DMS153 treated with DMSO at 0.1 percent for 48 hours (cell line): ENCODE results near the gene BTBD6.
"Not testable (repeated sequence)": the region's sequence is repeated elsewhere in the genome, so short reads cannot be mapped to it uniquely, and the experiment has no call there.

Experiments
- DNase-seq: peaks from one replicate; lab custom pipeline; 2025; ENCODE audit not compliant: unreplicated experiment; lab: John Stamatoyannopoulos, UW

Gene BTBD6

DNA sequence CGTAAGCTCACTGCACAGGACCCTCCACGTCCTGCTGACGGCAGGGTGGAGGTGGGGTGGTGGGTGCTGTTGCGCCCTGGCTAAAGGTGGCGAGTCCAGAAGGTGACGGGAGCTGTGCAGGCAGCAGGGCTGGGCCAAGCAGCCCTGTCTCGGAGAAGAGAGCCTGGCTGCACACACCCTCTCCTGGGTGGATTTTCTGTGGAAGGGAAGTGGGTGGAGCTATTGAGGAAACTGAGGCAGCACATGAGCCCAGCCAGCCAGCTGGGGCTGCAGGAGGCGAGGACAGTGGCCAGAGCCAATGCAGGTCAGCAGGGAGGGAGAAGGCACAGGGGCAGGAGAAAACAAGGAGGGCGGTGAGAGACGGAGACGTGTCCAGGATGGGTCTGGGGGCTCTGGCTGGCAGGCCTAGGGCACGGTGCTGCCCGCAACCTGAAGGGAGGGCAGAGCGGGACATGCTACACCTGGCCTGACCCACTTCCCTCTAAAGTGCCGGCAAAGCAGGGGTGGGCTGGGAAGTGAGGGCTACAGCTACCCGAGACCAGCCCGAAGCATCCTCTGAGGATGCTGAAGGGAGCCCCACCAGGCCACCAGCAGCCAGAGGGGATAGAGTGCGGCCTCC, 20.5 kb downstream of the BTBD6 start:
- DNase-seq: no peak

DNA sequence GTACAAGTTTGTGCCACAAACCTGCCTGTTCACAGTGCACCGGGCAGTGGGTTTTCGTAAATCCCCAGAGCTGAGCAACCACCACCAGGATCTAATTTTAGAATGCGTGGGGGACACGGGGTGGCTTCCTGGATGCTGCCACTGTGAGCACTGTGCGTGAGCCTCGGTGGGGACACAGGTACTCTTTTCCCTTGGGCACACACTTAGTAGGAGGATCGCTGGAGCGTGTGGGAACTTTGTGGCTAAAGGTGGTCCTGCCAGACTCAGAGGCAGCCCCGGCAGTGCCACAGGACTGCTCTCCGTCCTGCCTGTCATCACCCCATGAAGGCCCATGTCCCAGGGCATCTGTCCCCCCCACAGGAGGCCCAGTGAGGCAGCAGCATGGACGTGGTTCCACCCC, 21.1 kb downstream of the BTBD6 start:
- DNase-seq: no peak

DNA sequence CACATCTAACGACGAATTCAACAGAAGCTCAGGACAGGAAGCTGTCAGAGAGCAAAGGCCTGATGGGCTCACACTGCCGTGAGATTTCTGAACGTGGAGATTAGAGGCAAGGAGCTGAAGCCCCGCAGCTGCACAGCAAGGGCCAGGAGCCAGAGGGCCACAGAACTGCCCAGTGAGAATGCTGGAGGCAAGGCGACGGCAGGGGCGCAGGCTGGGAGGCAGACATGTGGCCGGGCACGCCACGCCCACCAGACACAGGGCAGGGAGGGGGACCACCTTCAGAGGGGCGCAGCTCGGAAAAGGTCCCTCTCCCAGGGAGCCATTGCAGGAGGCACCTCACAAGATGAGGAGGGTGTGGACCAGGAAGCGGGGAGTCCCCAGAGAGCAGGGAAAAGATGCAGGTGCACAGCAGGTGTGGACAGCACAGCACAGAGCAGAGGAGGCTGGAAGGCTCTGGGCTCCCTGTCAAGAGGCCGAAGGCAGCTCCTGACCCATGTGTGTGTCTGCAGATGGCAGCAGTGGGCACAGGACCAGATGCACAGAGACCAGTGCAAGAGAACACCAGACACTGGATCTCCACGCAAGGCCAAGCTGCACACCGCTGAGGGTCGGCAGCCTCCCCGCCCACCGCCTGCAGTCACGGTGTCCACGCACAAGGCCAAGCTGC, 23.0 kb downstream of the BTBD6 start:
- no peak for DNase-seq

DNA sequence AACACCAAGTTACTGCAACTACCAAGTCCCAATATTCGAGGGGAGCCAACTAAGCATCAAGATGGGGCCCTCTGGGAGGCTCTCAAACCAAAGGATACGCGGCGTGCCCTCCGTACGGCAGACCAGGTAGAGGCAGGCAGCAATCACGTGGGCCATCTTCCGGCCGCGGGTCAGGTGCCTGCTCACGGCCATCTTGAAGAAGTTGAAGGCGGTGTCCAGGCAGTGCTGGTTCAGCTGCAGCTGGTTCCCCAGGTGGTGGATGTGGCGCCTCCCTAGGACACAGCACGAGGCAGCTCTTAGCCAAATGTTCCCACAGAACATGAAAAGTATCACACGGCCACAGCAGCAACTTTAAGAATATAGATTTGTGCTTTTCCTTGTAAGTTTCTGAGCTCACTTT, 24.3 kb downstream of the BTBD6 start:
- DNase-seq: no peak

DNA sequence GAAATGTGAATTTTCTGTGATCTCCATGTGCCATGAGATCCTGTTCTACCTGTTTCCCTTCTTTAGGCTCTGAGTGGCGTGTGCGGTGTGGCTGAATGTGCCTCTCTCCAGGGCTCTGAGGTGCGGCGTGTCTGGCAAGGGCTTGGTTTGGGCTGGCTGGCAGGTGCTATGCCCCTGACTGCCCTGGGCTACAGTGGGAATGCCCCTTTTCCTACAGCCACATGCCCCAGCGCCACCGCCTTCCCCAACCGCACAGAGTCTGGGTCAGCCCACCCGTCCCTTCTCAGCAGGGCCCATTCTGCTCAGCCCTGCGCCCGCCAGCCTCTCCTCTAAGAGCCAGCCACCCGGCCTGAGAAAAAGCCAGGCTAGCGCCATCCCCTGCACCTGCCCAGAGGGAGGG, 24.7 kb downstream of the BTBD6 start:
- DNase-seq: no peak

DNA sequence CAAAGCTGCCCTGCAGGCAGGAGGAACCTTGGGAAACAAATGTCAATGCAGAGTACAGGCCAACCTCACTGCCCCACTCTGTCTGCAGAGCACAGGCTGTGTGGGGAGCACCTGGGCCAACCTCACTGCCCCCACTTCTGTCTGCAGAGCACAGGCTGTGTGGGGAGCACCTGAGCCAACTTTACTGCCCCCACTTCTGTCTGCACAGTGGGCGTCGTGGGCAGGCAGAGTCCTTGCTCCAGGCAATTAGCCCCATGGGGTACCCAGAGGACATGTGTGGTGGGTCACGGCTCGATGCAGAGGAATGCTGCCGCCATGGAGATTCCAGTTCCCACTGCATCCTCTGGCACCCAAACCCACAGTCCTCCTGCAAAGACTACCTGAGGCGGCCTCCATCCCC, 26.3 kb downstream of the BTBD6 start:
- no peak for DNase-seq

DNA sequence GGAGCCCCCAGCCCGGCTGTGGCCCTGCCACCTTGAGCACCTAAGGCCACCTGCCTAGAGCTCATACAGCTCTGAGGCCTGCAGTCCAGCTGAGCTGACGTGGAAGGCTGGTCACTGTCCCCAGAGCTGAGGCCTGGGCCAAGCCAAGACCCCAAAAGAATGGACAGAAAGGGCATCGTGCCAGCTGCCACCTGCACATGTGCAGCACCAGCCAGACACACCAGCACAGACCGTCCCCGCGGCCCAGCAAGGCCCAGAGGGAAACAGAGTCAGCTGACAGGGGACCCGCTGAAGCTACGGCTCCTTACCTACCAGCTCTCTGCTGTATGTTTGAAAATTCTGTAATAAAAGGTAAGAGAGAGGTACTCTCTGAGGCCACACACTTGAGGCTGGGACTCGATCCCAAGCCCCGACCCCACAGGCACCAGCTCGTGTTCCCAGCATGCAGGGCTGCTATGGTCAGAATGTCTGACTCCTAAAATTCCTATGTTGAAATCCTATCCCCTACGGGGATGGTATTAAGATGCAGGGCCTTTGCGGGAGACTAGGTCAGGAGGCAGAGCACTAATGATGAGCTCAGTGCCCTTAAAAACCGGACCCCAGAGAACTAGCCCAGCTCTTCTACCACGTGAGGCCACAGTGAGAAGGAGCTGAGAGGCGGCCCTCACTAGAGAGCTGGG, 27.1 kb downstream of the BTBD6 start:
- DNase-seq: no peak

DNA sequence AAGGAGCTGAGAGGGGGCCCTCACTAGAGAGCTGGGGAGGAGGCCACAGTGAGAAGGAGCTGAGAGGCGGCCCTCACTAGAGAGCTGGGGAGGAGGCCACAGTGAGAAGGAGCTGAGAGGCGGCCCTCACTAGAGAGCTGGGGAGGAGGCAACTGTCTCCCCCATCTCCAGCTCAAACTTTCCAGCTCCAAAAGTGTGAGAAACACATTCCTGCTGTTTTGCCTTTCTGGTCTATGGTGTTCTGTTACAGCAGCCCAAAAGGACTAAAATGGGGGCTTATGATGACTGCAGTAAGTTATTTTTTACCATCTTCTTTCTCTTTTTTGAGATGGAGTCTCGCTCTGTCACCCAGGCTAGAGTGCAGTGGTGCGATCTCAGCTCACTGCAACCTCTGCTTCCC, 29.1 kb downstream of the BTBD6 start:
- DNase-seq: not testable (repeated sequence)

DNA sequence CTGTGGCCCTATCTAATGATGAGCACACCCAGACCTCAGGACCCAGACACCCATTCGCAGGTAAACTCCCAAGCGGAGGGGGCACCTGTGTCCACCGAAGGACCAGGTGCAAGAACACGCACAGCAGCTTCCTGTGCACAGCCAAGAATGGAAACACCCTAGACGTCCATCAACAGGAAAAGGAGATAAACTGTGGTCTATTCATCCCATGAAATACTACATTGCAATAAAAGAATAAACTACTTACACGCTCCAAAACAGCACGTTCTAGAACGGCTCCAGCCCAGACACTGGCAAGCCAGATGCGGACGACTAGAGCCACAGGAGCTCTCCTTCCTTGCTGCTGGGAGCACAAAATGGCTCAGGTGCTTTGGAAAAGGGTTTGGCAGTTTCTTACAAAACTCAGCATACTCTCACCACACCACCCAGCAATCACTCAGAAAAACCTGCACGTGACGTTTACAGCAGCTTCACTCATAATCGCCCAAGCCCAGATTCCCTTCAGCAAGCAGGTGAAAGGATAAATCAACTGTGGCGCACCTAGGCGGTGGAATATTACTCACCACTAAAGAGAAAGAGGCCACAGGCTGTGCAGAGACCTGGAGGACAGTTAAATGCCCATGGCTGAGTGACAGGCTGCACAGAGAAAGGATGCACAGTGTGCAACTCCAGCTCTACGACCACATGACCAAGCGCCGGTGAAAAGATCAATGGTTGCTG, 31.5 kb downstream of the BTBD6 start:
- DNase-seq: no peak

DNA sequence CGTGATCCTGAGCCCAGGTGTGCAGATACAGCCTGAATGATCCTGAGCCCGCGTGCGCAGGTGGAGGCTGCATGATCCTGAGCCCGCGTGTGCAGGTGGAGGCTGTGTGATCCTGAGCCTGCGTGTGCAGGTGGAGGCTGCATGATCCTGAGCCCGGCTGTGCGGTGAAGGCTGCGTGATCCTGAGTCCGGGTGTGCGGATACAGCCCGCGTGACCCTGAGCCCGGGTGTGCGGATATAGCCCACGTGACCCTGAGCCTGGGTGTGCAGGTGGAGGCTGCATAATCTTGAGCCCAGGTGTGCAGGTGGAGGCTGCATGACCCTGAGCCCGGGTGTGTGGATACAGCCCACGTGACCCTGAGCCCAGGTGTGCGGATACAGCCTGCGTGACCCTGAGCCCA, 32.2 kb downstream of the BTBD6 start:
- DNase-seq: no peak

DNA sequence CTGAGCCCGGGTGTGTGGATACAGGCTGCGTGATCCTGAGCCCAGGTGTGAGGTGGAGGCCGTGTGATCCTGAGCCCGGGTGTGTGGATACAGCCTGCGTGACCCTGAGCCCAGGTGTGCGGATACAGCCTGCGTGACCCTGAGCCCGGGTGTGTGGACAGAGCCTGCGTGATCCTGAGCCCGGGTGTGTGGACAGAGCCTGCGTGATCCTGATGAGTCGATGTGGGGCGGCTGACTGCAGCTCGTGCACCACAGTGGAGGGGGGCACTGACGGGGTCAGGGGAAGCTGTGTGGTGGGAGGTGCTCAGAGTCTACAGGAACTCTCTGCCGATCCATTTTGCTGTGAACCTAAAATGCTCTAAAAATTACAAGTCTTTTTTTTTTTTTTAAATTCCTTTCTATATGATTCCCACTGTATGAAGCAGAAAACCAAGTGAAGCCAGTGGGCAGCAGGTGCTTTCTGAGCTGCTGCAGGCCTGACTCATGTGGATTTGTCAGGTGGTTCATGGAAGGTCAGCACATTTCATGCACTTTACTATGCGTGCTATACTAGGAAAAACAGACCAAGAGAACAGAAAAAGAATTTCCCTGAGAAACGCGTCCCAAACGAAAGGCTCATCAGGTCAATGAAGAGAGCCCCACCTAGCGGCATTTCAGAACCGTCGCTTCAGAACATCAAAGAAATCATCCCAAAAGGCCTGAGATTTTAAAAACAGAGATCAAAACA, 33.2 kb downstream of the BTBD6 start:
- DNase-seq: no peak

DNA sequence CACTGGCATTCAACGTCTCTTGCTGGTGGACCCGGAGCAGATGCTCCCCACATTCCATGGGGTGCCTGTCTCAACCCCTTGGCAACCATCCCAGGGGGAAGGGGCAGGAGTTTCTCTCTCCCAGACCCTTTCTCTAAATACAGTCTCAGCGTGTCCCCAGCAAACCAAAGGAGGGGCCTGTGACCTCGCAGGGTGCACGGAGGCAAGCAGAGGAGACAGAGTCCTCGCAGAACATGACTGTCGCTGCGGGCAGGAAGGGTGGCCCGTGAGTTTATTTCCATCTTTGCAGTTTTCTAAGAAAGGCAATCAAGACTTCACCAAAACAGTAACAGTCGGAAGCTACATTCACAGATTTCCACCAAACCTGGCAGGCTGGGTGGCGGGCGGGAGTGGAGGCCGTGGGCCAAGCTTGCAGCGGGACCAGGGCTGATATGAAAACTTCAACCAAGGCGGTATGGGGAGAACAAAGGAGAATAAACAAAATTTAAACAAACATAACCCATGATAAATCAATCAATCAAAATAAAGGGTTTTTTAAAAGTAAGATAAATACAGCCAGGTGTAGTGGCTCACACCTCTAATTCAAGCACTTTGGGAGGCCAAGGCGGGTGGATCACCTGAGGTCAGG, 33.9 kb downstream of the BTBD6 start:
- no peak for DNase-seq

DNA sequence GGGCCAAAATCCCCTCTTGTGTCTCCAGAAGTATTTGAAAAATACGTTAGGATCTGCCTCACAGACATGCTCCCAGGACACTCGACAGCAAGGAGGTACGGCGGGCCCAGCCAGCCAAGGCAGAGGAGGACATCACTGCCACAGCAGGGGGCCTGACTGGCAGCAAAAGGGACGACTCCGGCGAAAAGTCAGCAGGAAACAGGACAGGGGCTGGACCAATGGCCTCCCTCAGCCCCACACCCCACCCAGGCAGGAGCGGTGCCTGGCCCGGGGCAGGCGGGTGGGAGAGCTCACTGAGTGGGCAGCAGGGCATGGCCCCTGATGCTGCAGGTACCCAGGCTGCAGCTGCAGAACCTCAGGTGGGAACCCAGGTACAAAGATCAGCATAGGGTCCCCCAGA, 34.7 kb downstream of the BTBD6 start:
- no peak for DNase-seq

DNA sequence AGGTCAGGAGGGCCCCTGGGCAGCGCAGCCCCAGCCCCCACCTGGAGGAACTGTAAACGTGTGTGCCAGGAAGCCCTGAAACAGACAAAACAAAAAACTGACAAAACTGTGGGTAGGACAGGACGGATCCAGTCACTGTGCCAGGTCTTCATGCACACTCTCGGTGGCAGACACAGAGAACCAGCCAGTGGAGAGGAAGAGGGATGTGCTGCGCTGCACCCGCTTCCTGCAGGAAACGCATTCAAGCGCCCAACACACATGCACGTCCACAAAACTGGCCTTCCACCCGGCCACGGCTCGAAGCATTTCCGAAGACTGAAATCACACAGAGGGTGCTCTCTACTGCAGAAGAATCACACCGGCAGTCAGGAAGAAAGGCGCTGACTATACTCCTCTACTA, 35.6 kb downstream of the BTBD6 start:
- DNase-seq: no peak

DNA sequence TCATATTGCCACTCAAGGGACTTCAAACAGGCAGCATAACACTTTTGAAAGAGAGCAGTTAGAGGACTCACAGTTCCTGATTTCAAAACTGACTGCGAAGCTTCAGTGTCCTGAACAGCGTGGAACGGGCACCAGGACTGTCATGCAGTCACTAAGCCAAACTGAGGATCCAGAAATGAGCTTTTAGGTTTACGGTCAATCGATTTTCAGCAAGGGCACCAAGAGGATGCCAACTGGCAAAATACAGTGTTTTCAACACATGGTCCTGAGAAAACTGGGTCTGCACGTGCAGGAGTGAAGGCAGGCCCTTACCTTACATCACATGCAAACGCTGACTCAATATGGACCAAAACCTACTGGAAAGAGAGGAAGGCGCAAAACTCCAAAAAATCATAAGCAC, 36.8 kb downstream of the BTBD6 start:
- DNase-seq: no peak

DNA sequence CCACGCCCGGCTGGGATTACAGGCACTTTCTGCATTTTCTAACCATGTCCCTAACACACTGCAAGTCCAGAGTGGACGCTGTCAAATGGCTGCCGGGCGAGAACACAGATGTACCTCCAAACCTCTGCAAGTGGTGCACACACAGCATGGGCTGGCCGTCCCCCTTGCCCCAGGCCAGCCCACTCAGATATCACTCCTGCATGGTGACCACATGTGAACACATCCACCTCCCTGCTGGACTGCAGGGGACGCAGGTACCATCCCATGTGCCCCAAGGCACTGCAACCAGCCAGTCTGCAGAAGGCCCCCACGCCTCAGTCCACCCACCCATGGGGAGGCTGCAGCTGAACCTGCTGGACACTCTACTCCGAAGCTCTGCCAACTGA, 38.4 kb downstream of the BTBD6 start:
- DNase-seq: no peak

DNA sequence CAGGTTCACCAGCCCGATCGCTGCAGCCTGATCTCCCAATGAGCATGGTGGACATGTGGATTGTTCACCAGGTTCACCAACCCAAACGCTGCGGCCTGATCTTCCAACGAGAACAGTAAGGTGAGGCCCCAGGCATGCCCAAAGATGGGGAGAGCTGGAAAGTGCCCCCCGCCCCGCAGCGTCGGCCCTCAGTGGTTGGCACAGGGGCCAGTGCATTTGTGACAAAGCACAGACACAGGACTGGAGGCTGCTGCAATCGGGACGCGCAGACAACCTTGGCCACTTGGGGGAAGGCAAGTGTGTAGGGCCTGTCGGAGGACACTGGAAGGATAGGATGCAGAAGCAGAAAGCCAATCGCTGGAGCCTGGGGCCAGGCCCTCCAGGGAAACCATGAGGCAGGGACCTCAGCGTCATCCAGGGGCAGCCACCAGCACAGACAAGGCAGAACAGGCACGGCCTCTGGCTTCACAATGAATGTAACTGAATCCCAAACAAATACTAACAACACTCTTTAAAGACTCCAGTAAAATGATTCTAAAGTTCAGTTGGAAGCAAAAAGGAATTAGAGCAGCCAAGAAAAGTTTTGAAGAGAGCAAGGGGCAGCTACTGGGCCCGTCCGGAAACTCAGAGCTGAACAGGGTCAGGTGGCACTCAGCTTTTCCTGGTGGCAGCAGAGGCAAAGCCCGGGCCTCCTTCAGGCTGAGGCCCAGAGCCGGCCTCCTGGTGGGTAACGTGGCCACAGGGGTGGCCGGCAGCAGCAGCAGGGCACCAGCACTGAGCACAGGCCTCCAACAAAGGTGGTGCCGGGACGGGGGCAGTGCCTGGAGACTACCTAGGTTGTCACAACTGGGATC, 39.1 kb downstream of the BTBD6 start:
- DNase-seq: no peak

DNA sequence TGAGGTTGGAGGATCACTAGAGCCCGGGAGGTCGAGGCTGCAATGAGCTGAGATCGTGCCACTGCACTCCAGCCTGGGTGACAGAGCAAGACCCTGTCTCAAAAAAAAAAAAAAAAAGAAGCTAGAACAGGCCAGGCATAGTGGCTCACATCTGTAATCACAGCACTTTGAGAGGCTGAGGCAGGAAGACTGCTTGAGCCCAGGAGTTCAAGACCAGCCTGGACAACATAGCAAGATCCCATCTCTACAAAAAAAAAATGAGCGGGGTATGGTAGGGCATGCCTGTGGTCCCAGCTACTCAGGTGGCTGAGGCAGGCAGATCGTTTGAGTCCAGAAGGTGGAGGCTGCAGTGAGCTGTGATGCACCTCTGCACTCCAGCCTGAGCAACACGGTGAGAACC, 40.6 kb downstream of the BTBD6 start:
- not testable (repeated sequence) for DNase-seq

DNA sequence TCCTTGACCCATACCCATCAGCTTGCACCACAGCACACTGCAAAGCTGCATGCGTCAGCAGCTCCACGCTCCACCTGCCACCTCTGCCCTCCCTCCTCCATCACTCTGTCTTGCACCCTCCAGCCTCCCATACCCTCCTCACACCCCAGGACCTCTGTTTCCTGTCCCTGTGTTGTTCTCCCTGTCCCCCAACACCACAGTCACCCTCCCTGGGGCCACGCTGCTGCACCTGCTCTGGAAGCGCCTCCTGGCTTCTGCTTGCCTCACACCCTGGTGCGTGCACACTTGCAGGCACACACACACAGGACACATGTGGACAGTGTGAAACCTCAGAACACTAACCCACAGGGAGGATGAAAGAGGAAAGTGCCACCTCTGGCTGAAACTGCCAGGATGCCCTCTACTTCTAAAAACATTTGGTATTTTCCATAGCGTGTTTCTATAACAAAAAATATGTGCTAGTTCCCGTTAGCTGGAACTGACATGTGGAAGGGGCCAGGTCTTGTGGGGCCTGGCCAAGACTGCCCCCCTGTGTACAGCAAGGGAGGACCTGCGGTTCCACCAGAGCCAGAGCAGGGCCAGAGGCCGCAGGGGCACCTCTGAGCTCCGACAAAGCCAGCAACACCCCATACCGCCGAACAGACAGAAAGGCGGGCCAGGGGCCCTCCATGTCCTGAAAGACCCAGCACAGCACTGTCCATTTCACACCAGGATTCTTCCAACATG, 42.5 kb downstream of the BTBD6 start:
- no peak for DNase-seq
